HCT116 (cell line): Measurements from ENCODE around the gene FAM53A. TPM values are rescaled to one million over a fixed set of nuclear protein-coding genes. Genes with fewer than 3 reads are reported as not detected.

Source experiments
- ATAC-seq: fragments of 200-7000 bp; cut with Tn5 transposase; 2 replicates; pipeline ENCODE4 v1.9.1; 2020; ENCODE audit warnings: mild to moderate bottlenecking, moderate library complexity
- BruUV-seq: library from RNA; stranded (reverse); fragments of 400-500 nt; replicated peaks from 2 replicates; lab custom pipeline; 2021; lab: Mats Ljungman, UMichigan
- CTCF ChIA-PET: fragments of 300-600 bp; sonication (Branson Sonifier 250); formaldehyde crosslinking; loops from one replicate; lab custom pipeline; 2021; ENCODE audit warnings: antibody characterized with exemption; lab: Charles Lee
- POLR2A ChIA-PET: fragments of 300-600, 350-600 bp; sonication (Branson Sonifier 250); formaldehyde crosslinking; loops from one replicate; lab custom pipeline; 2021; ENCODE audit warnings: antibody characterized with exemption; lab: Charles Lee
- RAD21 ChIA-PET, 2 experiments: fragments of 300-600 bp; sonication (Branson Sonifier 250); formaldehyde crosslinking; loops; one replicate each; lab custom pipeline; 2023; ENCODE audit warnings: low total read pairs in 2 of 2; ENCODE audit not compliant: uncharacterized antibody in 2 of 2, unreplicated experiment in 2 of 2, low non-redundant PET in 1 of 2; lab: Charles Lee
- DNase-seq: peaks from one replicate; pipeline ENCODE4 v3.0.0-alpha.2; 2010; ENCODE audit warnings: low read depth, low spot score
- H2AFZ ChIP-seq: fragments of 200-600 bp; shearing (Covaris generic), sonication (generic); 2 replicates; pipeline ENCODE4 v1.6.1; 2017; ENCODE audit warnings: low read depth, mixed run types, mixed read lengths, antibody characterized with exemption, low read length; ENCODE audit not compliant: poor library complexity, severe bottlenecking
- H3K27ac ChIP-seq: 2 replicates; pipeline ENCODE4 v1.5.1; 2012; ENCODE audit warnings: low read depth, low read length
- H3K27me3 ChIP-seq: fragments of 200-600 bp; sonication (generic); 2 replicates; pipeline ENCODE4 v1.6.1; 2016; ENCODE audit warnings: mixed run types, low read length, mixed read lengths; ENCODE audit not compliant: insufficient read depth
- H3K36me3 ChIP-seq, 2 experiments: fragments of 200-500 bp in 1 of 2; fragments of 200-600 bp in 1 of 2; sonication (Bioruptor generic) in 1 of 2; sonication (generic) in 1 of 2; 2 replicates each; pipeline versions ENCODE4 v1.5.1 to v1.6.1; 2014 to 2016; ENCODE audit warnings: low read length in 2 of 2, inconsistent platforms in 1 of 2, mixed read lengths in 1 of 2, mixed run types in 1 of 2; ENCODE audit not compliant: insufficient read depth in 2 of 2, control insufficient read depth in 1 of 2
- H3K4me1 ChIP-seq, 2 experiments: fragments of 200-600 bp in 1 of 2; sonication (generic) in 1 of 2; 2 replicates each; pipeline versions ENCODE4 v1.5.1 to v1.6.1; 2012 to 2017; ENCODE audit warnings: low read length in 2 of 2, inconsistent platforms in 1 of 2, mild to moderate bottlenecking in 1 of 2, mixed read lengths in 1 of 2, mixed run types in 1 of 2, moderate library complexity in 1 of 2; ENCODE audit not compliant: insufficient read depth in 2 of 2, control insufficient read depth in 1 of 2
- H3K4me2 ChIP-seq: fragments of 200-600 bp; sonication (generic); 2 replicates; pipeline ENCODE4 v1.6.1; 2017; ENCODE audit warnings: mixed run types, low read length, mixed read lengths
- H3K4me3 ChIP-seq, 2 experiments: fragments of 200-600 bp in 1 of 2; sonication (generic) in 1 of 2; replicated peaks in 1 of 2; 2 replicates each; pipeline ENCODE4 v1.5.1; 2011 to 2016; ENCODE audit warnings: low read length in 2 of 2, control low read depth in 1 of 2, low read depth in 1 of 2, mild to moderate bottlenecking in 1 of 2, mixed read lengths in 1 of 2, mixed run types in 1 of 2
- H3K79me2 ChIP-seq: fragments of 200-600 bp; sonication (generic); 2 replicates; pipeline ENCODE4 v1.6.1; 2017; ENCODE audit warnings: mild to moderate bottlenecking, mixed run types, low read length, moderate library complexity, mixed read lengths; ENCODE audit not compliant: insufficient read depth
- H3K9ac ChIP-seq: fragments of 200-600 bp; sonication (generic); 2 replicates; pipeline ENCODE4 v1.6.1; 2016; ENCODE audit warnings: low read length, mixed read lengths
- H3K9me2 ChIP-seq: fragments of 200-600 bp; sonication (generic), shearing (Covaris generic); 2 replicates; pipeline ENCODE4 v1.6.1; 2017; ENCODE audit warnings: mixed run types, mild to moderate bottlenecking, moderate library complexity; ENCODE audit not compliant: insufficient read depth
- H3K9me3 ChIP-seq, 2 experiments: fragments of 200-500 bp in 1 of 2; fragments of 200-600 bp in 1 of 2; sonication (Bioruptor generic) in 1 of 2; sonication (generic) in 1 of 2; 2 replicates each; pipeline ENCODE4 v1.6.1; 2014 to 2017; ENCODE audit warnings: low read length in 2 of 2, mixed read lengths in 2 of 2, inconsistent platforms in 1 of 2, low read depth in 1 of 2, mild to moderate bottlenecking in 1 of 2, mixed run types in 1 of 2, moderate library complexity in 1 of 2; ENCODE audit not compliant: control insufficient read depth in 1 of 2, insufficient read depth in 1 of 2
- H4K20me1 ChIP-seq: fragments of 200-600 bp; sonication (generic), shearing (Covaris generic); 2 replicates; pipeline ENCODE4 v1.6.1; 2017; ENCODE audit warnings: mixed run types, mild to moderate bottlenecking, moderate library complexity; ENCODE audit not compliant: insufficient read depth
- ATF3 ChIP-seq: IDR thresholded peaks from 2 replicates; pipeline ENCODE4 v1.6.1; 2012
- CBX3 ChIP-seq: IDR thresholded peaks from 2 replicates; pipeline ENCODE4 v1.6.1; 2012; ENCODE audit warnings: low read depth
- CTCF ChIP-seq, 3 experiments: fragments of 200-600 bp in 1 of 3; sonication (generic) in 1 of 3; IDR thresholded peaks in 2 of 3; conservative IDR thresholded peaks in 1 of 3; 2 replicates each; pipeline ENCODE4 v1.5.1; 2012 to 2017; ENCODE audit warnings: low read depth in 2 of 3, low read length in 2 of 3, antibody characterized with exemption in 1 of 3, borderline replicate concordance in 1 of 3, control low read depth in 1 of 3, mild to moderate bottlenecking in 1 of 3, mixed read lengths in 1 of 3, mixed run types in 1 of 3, moderate library complexity in 1 of 3; ENCODE audit not compliant: insufficient read depth in 1 of 3
- EGR1 ChIP-seq: IDR thresholded peaks from 2 replicates; pipeline ENCODE4 v1.6.1; 2012; ENCODE audit warnings: low read depth
- ELF1 ChIP-seq: IDR thresholded peaks from 2 replicates; pipeline ENCODE4 v1.6.1; 2012; ENCODE audit warnings: low read depth, borderline replicate concordance
- EZH2phosphoT487 ChIP-seq: fragments of 200-600 bp; IDR thresholded peaks from 2 replicates; pipeline ENCODE4 v1.6.1; 2018; ENCODE audit warnings: antibody characterized with exemption, borderline replicate concordance
- FOSL1 ChIP-seq: IDR thresholded peaks from 2 replicates; pipeline ENCODE4 v1.6.1; 2012; ENCODE audit warnings: low read depth
- JUND ChIP-seq: IDR thresholded peaks from 2 replicates; pipeline ENCODE4 v1.6.1; 2012
- POLR2AphosphoS5 ChIP-seq: IDR thresholded peaks from 2 replicates; pipeline ENCODE4 v1.6.1; 2011; ENCODE audit warnings: mild to moderate bottlenecking, low read depth, low read length, moderate library complexity
- RAD21 ChIP-seq: IDR thresholded peaks from 2 replicates; pipeline ENCODE4 v1.6.1; 2012; ENCODE audit warnings: low read depth, mild to moderate bottlenecking
- SRF ChIP-seq: IDR thresholded peaks from 2 replicates; pipeline ENCODE4 v1.6.1; 2012; ENCODE audit warnings: low read depth
- TCF7L2 ChIP-seq: IDR thresholded peaks from 2 replicates; pipeline ENCODE4 v1.7.0; 2011; ENCODE audit warnings: borderline replicate concordance, inconsistent platforms; ENCODE audit not compliant: insufficient read depth, insufficient read length; ENCODE audit errors: extremely low read depth
- YY1 ChIP-seq: IDR thresholded peaks from 2 replicates; pipeline ENCODE4 v1.6.1; 2011; ENCODE audit warnings: low read length, low read depth, moderate library complexity, mild to moderate bottlenecking; ENCODE audit not compliant: insufficient replicate concordance; ENCODE audit errors: extremely low read depth
- ZFX ChIP-seq: fragments of 450-650 bp; IDR thresholded peaks from 2 replicates; pipeline ENCODE4 v1.6.1; 2017
- ZNF274 ChIP-seq: fragments of 200-500 bp; sonication (Bioruptor generic); IDR thresholded peaks from 2 replicates; pipeline ENCODE4 v1.6.1; 2014; ENCODE audit warnings: mild to moderate bottlenecking, low read depth, low read length, inconsistent platforms
- intact Hi-C: fragments of 100-400 bp; cut with micrococcal nuclease; formaldehyde crosslinking; loops from 2 replicates; pipeline ENCODE4 v1.10.0; 2022
- total RNA-seq: library from RNA; stranded (reverse); gene quantifications from one replicate; pipeline ENCODE4 v1.2.1, GENCODE V29; 2021; ENCODE audit not compliant: unreplicated experiment
- TF ChIP-seq, protein P1 (sequence below): IDR thresholded peaks from 2 replicates; pipeline ENCODE4 v1.6.1; 2012; ENCODE audit warnings: low read depth
- TF ChIP-seq, protein P2 (sequence below): IDR thresholded peaks from 2 replicates; pipeline ENCODE4 v1.6.1; 2011; ENCODE audit warnings: mild to moderate bottlenecking, low read length, moderate library complexity; ENCODE audit not compliant: insufficient replicate concordance; ENCODE audit errors: extremely low read depth
- TF ChIP-seq, protein P3 (sequence below): IDR thresholded peaks from 2 replicates; pipeline ENCODE4 v1.6.1; 2012

Gene FAM53A
- total RNA-seq, 1 experiment from 2014 or later = 1.1 TPM

- H3K9ac ChIP-seq = no peak overlapping the region
- CTCF ChIA-PET = no interaction called here
- no peaks in the 10 kb centered on the region for H3K27me3 ChIP-seq
- no TSS peak for BruUV-seq
- H3K79me2 ChIP-seq = peaks cover 81% of the 10 kb centered on the region
- peak overlapping the region; percentile 10; the same call in 1 of the 2 replicates for H3K27ac ChIP-seq
- POLR2A ChIA-PET = no interaction called here
- H2AFZ ChIP-seq = no peak overlapping the region
- H3K9me2 ChIP-seq = no peaks in the 10 kb centered on the region
- H3K36me3 ChIP-seq = peaks cover 0 to 2% of the 10 kb centered on the region in 2 experiments; a peak in 1 of 4 replicates
- ATAC-seq (no peak), DNase-seq (no peak)
- H4K20me1 ChIP-seq = peaks cover 7% of the 10 kb centered on the region; the same call in 1 of the 2 replicates
- RAD21 ChIA-PET = no interaction called here
- peaks cover 6 to 29% of the 10 kb centered on the region in 2 experiments; a peak in 3 of 4 replicates for H3K4me1 ChIP-seq
- H3K9me3 ChIP-seq = no peaks in the 10 kb centered on the region
- no peak overlapping the region for H3K4me2 ChIP-seq
- no peak overlapping the region for H3K4me3 ChIP-seq
- intact Hi-C loops = no loop called here
- TF ChIP-seq POLR2AphosphoS5 (no peak), CBX3 (no peak), JUND (no peak), TCF7L2 (no peak), ATF3 (no peak), SRF (no peak), CTCF (IDR thresholded peaks at IDR 0.05 in 2 of 3, conservative IDR thresholded peaks at IDR 0.05 in 1 of 3; ENCODE audit: borderline replicate concordance in 1 of 3, insufficient read depth in 1 of 3, low read depth in 2 of 3, low read length in 2 of 3) (no peak), YY1 (no peak), RAD21 (no peak), FOSL1 (no peak), ZFX (no peak), ZNF274 (no peak), ELF1 (no peak), EZH2phosphoT487 (no peak), EGR1 (no peak)
- TF ChIP-seq, protein P1, sequence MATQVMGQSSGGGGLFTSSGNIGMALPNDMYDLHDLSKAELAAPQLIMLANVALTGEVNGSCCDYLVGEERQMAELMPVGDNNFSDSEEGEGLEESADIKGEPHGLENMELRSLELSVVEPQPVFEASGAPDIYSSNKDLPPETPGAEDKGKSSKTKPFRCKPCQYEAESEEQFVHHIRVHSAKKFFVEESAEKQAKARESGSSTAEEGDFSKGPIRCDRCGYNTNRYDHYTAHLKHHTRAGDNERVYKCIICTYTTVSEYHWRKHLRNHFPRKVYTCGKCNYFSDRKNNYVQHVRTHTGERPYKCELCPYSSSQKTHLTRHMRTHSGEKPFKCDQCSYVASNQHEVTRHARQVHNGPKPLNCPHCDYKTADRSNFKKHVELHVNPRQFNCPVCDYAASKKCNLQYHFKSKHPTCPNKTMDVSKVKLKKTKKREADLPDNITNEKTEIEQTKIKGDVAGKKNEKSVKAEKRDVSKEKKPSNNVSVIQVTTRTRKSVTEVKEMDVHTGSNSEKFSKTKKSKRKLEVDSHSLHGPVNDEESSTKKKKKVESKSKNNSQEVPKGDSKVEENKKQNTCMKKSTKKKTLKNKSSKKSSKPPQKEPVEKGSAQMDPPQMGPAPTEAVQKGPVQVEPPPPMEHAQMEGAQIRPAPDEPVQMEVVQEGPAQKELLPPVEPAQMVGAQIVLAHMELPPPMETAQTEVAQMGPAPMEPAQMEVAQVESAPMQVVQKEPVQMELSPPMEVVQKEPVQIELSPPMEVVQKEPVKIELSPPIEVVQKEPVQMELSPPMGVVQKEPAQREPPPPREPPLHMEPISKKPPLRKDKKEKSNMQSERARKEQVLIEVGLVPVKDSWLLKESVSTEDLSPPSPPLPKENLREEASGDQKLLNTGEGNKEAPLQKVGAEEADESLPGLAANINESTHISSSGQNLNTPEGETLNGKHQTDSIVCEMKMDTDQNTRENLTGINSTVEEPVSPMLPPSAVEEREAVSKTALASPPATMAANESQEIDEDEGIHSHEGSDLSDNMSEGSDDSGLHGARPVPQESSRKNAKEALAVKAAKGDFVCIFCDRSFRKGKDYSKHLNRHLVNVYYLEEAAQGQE = no peak
- TF ChIP-seq, protein P2, sequence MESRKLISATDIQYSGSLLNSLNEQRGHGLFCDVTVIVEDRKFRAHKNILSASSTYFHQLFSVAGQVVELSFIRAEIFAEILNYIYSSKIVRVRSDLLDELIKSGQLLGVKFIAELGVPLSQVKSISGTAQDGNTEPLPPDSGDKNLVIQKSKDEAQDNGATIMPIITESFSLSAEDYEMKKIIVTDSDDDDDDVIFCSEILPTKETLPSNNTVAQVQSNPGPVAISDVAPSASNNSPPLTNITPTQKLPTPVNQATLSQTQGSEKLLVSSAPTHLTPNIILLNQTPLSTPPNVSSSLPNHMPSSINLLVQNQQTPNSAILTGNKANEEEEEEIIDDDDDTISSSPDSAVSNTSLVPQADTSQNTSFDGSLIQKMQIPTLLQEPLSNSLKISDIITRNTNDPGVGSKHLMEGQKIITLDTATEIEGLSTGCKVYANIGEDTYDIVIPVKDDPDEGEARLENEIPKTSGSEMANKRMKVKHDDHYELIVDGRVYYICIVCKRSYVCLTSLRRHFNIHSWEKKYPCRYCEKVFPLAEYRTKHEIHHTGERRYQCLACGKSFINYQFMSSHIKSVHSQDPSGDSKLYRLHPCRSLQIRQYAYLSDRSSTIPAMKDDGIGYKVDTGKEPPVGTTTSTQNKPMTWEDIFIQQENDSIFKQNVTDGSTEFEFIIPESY = no peak
- TF ChIP-seq, protein P3, sequence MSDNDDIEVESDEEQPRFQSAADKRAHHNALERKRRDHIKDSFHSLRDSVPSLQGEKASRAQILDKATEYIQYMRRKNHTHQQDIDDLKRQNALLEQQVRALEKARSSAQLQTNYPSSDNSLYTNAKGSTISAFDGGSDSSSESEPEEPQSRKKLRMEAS = no peak
These were observed 33.3 kb upstream of the FAM53A start for GRCh38 chr4:1717129-1718094.
